A549 treated with AZD9567 at 1 μM for 4 hours (cell line): ENCODE measurements around the gene SRY. TPM values are rescaled to one million over a fixed set of nuclear protein-coding genes. Genes with fewer than 3 reads are reported as not detected.

Experiments used
- total RNA-seq: library from RNA; stranded (reverse); fragments of 200-300 nt; extraction: Qiagen RNA extraction; gene quantifications from 5 replicates; pipeline ENCODE4 v1.2.3, GENCODE V29; 2022; ENCODE audit not compliant: insufficient read depth

The SRY gene
- total RNA-seq = not detected in 5 replicates

DNA sequence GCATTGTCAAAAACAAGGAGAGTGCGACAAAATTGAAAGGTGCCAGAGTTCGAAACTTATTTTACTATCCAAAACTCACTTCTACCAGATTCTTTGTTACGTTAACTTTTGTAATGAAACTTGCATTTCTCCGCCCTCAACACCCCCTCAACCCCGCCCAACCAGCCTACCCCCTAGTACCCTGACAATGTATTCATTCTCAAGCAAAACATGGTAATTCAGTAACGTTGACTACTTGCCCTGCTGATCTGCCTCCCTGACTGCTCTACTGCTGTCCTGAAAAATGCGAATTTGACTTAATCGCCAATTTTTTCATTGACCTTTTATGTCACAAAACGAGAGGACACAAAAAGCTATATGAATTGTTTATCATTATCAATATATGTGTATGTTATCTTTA is at the start of gene SRY:
Gene SRY (minus strand): TSS at position 83 of the 400 bp plus-strand sequence. CDS start 79 bp downstream, at position 4.

Other genes starting within 250 kb of the SRY start
- 243 to 303 TPM (median 300 TPM) in 5 replicates for gene RPS4Y1, start 53.9 kb upstream of the SRY start, total RNA-seq
- gene ZFY, start 147.7 kb upstream of the SRY start, total RNA-seq = 3.3 to 9.0 TPM (median 3.9 TPM) in 5 replicates